Trophoblast cell (in vitro differentiated cells and primary cell): Measurements from ENCODE around the gene HAP1.

Experiments
- DNase-seq, 2 donors: peaks; one replicate each; pipeline ENCODE4 v3.0.0-alpha.2; 2016
- H2AFZ ChIP-seq: 2 replicates; pipeline ENCODE4 v1.6.1; 2013; ENCODE audit warnings: low read length, moderate library complexity, mild to moderate bottlenecking; ENCODE audit not compliant: insufficient read depth, poor library complexity
- H2AK5ac ChIP-seq: 2 replicates; pipeline ENCODE4 v1.6.1; 2013; ENCODE audit warnings: mild to moderate bottlenecking, low read length
- H2BK120ac ChIP-seq: 2 replicates; pipeline ENCODE4 v1.6.1; 2013; ENCODE audit warnings: low read length, mild to moderate bottlenecking, moderate library complexity; ENCODE audit not compliant: insufficient read depth, poor library complexity
- H2BK12ac ChIP-seq: 2 replicates; pipeline ENCODE4 v1.6.1; 2013; ENCODE audit warnings: mild to moderate bottlenecking, low read length, moderate library complexity
- H2BK5ac ChIP-seq: 2 replicates; pipeline ENCODE4 v1.6.1; 2013; ENCODE audit warnings: low read length, low read depth, moderate library complexity, mild to moderate bottlenecking; ENCODE audit not compliant: poor library complexity
- H3K14ac ChIP-seq: 2 replicates; pipeline ENCODE4 v1.6.1; 2013; ENCODE audit warnings: mild to moderate bottlenecking, low read length
- H3K18ac ChIP-seq: 2 replicates; pipeline ENCODE4 v1.6.1; 2013; ENCODE audit warnings: mild to moderate bottlenecking, low read length
- H3K23ac ChIP-seq: 2 replicates; pipeline ENCODE4 v1.6.1; 2013; ENCODE audit warnings: low read length
- H3K27ac ChIP-seq: 2 replicates; pipeline ENCODE4 v1.5.1; 2013; ENCODE audit warnings: low read depth, mild to moderate bottlenecking, inconsistent platforms, low read length, moderate library complexity
- H3K27me3 ChIP-seq: 2 replicates; pipeline ENCODE4 v1.6.1; 2013; ENCODE audit warnings: inconsistent platforms, mild to moderate bottlenecking, low read length, moderate library complexity; ENCODE audit not compliant: insufficient read depth
- H3K36me3 ChIP-seq, 2 experiments: 1 replicate in 1 of 2; 2 replicates in 1 of 2; pipeline ENCODE4 v1.6.1; 2013; ENCODE audit warnings: low read length in 2 of 2, mild to moderate bottlenecking in 2 of 2, moderate library complexity in 1 of 2; ENCODE audit not compliant: insufficient read depth in 2 of 2, control insufficient read depth in 1 of 2
- H3K4ac ChIP-seq: 2 replicates; pipeline ENCODE4 v1.6.1; 2013; ENCODE audit warnings: low read depth, mild to moderate bottlenecking, low read length, moderate library complexity
- H3K4me1 ChIP-seq, 2 experiments: 1 replicate in 1 of 2; 2 replicates in 1 of 2; pipeline ENCODE4 v1.6.1; 2013; ENCODE audit warnings: low read length in 2 of 2, mild to moderate bottlenecking in 2 of 2, moderate library complexity in 1 of 2; ENCODE audit not compliant: insufficient read depth in 2 of 2, control insufficient read depth in 1 of 2
- H3K4me2 ChIP-seq: 2 replicates; pipeline ENCODE4 v1.6.1; 2013; ENCODE audit warnings: inconsistent platforms, mild to moderate bottlenecking, low read length, moderate library complexity
- H3K4me3 ChIP-seq: 2 replicates; pipeline ENCODE4 v1.5.1; 2013; ENCODE audit warnings: mild to moderate bottlenecking, low read depth, low read length, inconsistent platforms
- H3K79me1 ChIP-seq: one replicate; pipeline ENCODE4 v1.6.1; 2013; ENCODE audit warnings: low read length
- H3K79me2 ChIP-seq: 2 replicates; pipeline ENCODE4 v1.6.1; 2013; ENCODE audit warnings: low read length, mild to moderate bottlenecking; ENCODE audit not compliant: control insufficient read depth, insufficient read depth, poor library complexity
- H3K9ac ChIP-seq: 2 replicates; pipeline ENCODE4 v1.6.1; 2013; ENCODE audit warnings: mild to moderate bottlenecking, low read length
- H3K9me3 ChIP-seq: 2 replicates; pipeline ENCODE4 v1.6.1; 2013; ENCODE audit warnings: low read depth, mild to moderate bottlenecking, control low read depth, inconsistent platforms, low read length; ENCODE audit not compliant: insufficient read depth
- H4K12ac ChIP-seq: 2 replicates; pipeline ENCODE4 v1.6.1; 2013; ENCODE audit warnings: low read depth, mild to moderate bottlenecking, low read length, moderate library complexity
- H4K8ac ChIP-seq: 2 replicates; pipeline ENCODE4 v1.6.1; 2013; ENCODE audit warnings: low read depth, mild to moderate bottlenecking, low read length, moderate library complexity
- H4K91ac ChIP-seq: one replicate; pipeline ENCODE4 v1.6.1; 2013; ENCODE audit warnings: low read depth, mild to moderate bottlenecking, low read length, moderate library complexity
- WGBS: extraction: QIAGEN DNeasy Blood & Tissue Kit; methylation state at CpG from one replicate; pipeline ENCODE4 v1.1.7; 2013; ENCODE audit warnings: missing lambda C conversion rate; ENCODE audit not compliant: insufficient read length, insufficient coverage; ENCODE audit errors: extremely low coverage; 5-methylcytosine and 5-hydroxymethylcytosine counted together

HAP1 gene

DNA sequence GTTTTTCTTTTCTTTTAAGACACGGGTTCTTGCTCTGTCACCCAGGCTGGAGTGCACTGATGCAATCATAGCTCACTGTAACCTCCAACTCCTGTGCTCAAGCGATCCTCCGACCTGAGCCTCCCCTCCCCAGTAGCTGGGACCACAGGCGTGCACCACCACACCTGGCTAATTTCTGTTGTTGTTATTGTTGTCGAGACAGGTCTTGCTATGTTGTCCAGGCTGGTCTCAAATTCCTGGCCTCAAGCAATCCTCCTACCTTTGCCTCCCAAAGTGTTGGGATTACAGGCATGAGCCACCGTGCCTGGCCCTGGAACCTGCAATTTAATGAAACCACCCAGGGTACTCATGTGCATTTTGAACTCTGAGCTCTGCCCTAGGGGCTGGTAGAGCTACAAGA lies 27.9 kb upstream of the HAP1 start:
- Histone ChIP-seq H2AK5ac (no peak overlapping the region), H4K8ac (no peak overlapping the region), H4K91ac (no peak overlapping the region), H3K27ac (no peak overlapping the region), H3K4ac (no peak overlapping the region), H3K18ac (no peak overlapping the region), H3K27me3 (no peaks in the 10 kb centered on the region), H3K4me2 (no peak overlapping the region), H3K79me1 (no peaks in the 10 kb centered on the region), H4K12ac (no peak overlapping the region), H2BK12ac (no peak overlapping the region), H3K4me3 (no peak overlapping the region), H3K23ac (no peak overlapping the region), H2BK120ac (no peak overlapping the region), H3K9me3 (peaks cover 12% of the 10 kb centered on the region), H2BK5ac (no peak overlapping the region), H3K14ac (no peak overlapping the region), H3K79me2 (no peaks in the 10 kb centered on the region), H3K36me3 (peaks cover 80 to 83% of the 10 kb centered on the region in 2 experiments), H3K4me1 (peaks cover 2 to 8% of the 10 kb centered on the region in 2 experiments), H3K9ac (no peak overlapping the region), H2AFZ (no peak overlapping the region)
- no CpG with 5 or more reads among the region's 6 CpGs for WGBS
- peak; percentile 64 to 90 for DNase-seq

GRCh38 chr17:41760878-41761277 lies 26.4 kb upstream of the HAP1 start:
- Histone ChIP-seq H3K23ac (no peak overlapping the region), H3K79me1 (no peaks in the 10 kb centered on the region), H3K4me3 (no peak overlapping the region), H2AK5ac (no peak overlapping the region), H4K12ac (no peak overlapping the region), H3K79me2 (no peaks in the 10 kb centered on the region), H3K36me3 (peaks cover 84 to 88% of the 10 kb centered on the region in 2 experiments), H4K91ac (no peak overlapping the region), H3K9ac (no peak overlapping the region), H3K4me2 (no peak overlapping the region), H3K27ac (no peak overlapping the region), H2BK12ac (no peak overlapping the region), H2BK5ac (no peak overlapping the region), H3K4ac (no peak overlapping the region), H3K27me3 (no peaks in the 10 kb centered on the region), H3K9me3 (peaks cover 12% of the 10 kb centered on the region), H3K18ac (no peak overlapping the region), H2BK120ac (no peak overlapping the region), H3K14ac (no peak overlapping the region), H4K8ac (no peak overlapping the region), H3K4me1 (peaks cover 2 to 8% of the 10 kb centered on the region in 2 experiments), H2AFZ (no peak overlapping the region)
- no CpG with 5 or more reads among the region's 6 CpGs for WGBS
- no peak for DNase-seq

GRCh38 chr17:41758601-41759000 lies 24.2 kb upstream of the HAP1 start:
- Histone ChIP-seq H4K8ac (no peak overlapping the region), H2BK120ac (no peak overlapping the region), H2BK12ac (no peak overlapping the region), H3K4me2 (no peak overlapping the region), H3K27me3 (no peaks in the 10 kb centered on the region), H3K14ac (no peak overlapping the region), H3K23ac (no peak overlapping the region), H2AK5ac (no peak overlapping the region), H2AFZ (no peak overlapping the region), H3K9me3 (peaks cover 10% of the 10 kb centered on the region), H3K36me3 (peaks cover 90 to 91% of the 10 kb centered on the region in 2 experiments), H3K79me1 (no peaks in the 10 kb centered on the region), H4K91ac (no peak overlapping the region), H3K27ac (no peak overlapping the region), H3K4ac (no peak overlapping the region), H4K12ac (no peak overlapping the region), H3K79me2 (no peaks in the 10 kb centered on the region), H2BK5ac (no peak overlapping the region), H3K9ac (no peak overlapping the region), H3K18ac (no peak overlapping the region), H3K4me3 (no peak overlapping the region), H3K4me1 (peaks cover 2 to 9% of the 10 kb centered on the region in 2 experiments)
- no CpG with 5 or more reads among the region's 9 CpGs for WGBS
- no peak for DNase-seq

DNA sequence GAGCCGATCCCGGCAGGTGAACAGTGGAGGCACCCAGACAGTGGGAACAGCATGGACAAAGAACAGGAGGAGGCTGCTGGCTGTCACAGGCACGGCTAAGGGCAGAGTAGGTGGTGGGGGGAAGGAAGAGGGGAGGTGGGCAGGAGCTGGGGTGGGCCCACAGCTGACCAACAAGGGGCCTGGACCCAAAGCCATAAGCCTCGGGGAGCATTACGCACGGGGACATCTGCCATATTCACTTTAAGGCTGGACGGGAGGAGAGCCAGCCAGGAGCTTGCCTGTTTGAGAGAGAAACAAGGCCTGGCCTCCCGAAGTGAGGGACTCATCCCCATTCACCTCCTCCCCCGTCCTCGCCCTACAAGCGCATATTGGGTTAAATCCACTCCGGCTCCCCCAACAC lies 19.6 kb upstream of the HAP1 start:
- no peak overlapping the region for H2BK120ac ChIP-seq
- no peak overlapping the region for H3K4me2 ChIP-seq
- peaks cover 59 to 60% of the 10 kb centered on the region in 2 experiments for H3K36me3 ChIP-seq
- no peak overlapping the region for H3K18ac ChIP-seq
- no peak overlapping the region for H3K27ac ChIP-seq
- no peak overlapping the region for H2AFZ ChIP-seq
- H3K4me3 ChIP-seq: no peak overlapping the region
- no peak overlapping the region for H3K9ac ChIP-seq
- H2AK5ac ChIP-seq: no peak overlapping the region
- peaks cover 0 to 2% of the 10 kb centered on the region in 2 experiments for H3K4me1 ChIP-seq
- no peak for DNase-seq
- no peak overlapping the region for H4K91ac ChIP-seq
- whole genome bisulfite sequencing: no CpG with 5 or more reads among the region's 12 CpGs
- no peak overlapping the region for H4K8ac ChIP-seq
- H3K23ac ChIP-seq: no peak overlapping the region
- H4K12ac ChIP-seq: no peak overlapping the region
- H3K79me1 ChIP-seq: no peaks in the 10 kb centered on the region
- peaks cover 4% of the 10 kb centered on the region for H3K9me3 ChIP-seq
- H2BK12ac ChIP-seq: no peak overlapping the region
- H2BK5ac ChIP-seq: no peak overlapping the region
- H3K4ac ChIP-seq: no peak overlapping the region
- no peaks in the 10 kb centered on the region for H3K79me2 ChIP-seq
- H3K27me3 ChIP-seq: no peaks in the 10 kb centered on the region
- no peak overlapping the region for H3K14ac ChIP-seq
